SK-N-SH treated with all-trans-retinoic acid at 6 μM for 48 hours (cell line): Measurements from ENCODE around the gene GET4.

Source experiments
- ATAC-seq: fragments of 200-7000 bp; cut with Tn5 transposase; 3 replicates; pipeline ENCODE4 v1.9.1; 2020; ENCODE audit warnings: mild to moderate bottlenecking, moderate library complexity
- ARNTL ChIP-seq: fragments of 450-650 bp; formaldehyde crosslinking; IDR thresholded peaks from 2 replicates; pipeline ENCODE4 v1.5.0; 2020; ENCODE audit warnings: low read depth, mild to moderate bottlenecking, moderate library complexity, borderline replicate concordance
- BACH2 ChIP-seq: fragments of 250-450 bp; sonication (Bioruptor Pico); IDR thresholded peaks from 2 replicates; pipeline ENCODE4 v1.9.0; 2021; ENCODE audit warnings: mild to moderate bottlenecking, borderline replicate concordance
- CREB5 ChIP-seq: fragments of 250-450 bp; sonication (Bioruptor Pico); IDR thresholded peaks from 2 replicates; pipeline ENCODE4 v1.5.1; 2020; ENCODE audit warnings: low read depth, mild to moderate bottlenecking, moderate library complexity
- CSDC2 ChIP-seq: fragments of 250-450 bp; sonication (Bioruptor Pico); IDR thresholded peaks from 2 replicates; pipeline ENCODE4 v1.5.0; 2020; ENCODE audit warnings: mild to moderate bottlenecking, moderate library complexity
- ESRRG ChIP-seq: fragments of 250-450 bp; sonication (Bioruptor Pico); IDR thresholded peaks from 2 replicates; pipeline ENCODE4 v1.6.1; 2021; ENCODE audit warnings: mild to moderate bottlenecking
- GLIS3 ChIP-seq: fragments of 250-450 bp; sonication (Bioruptor Pico); IDR thresholded peaks from 2 replicates; pipeline ENCODE4 v1.5.0; 2020; ENCODE audit warnings: mild to moderate bottlenecking, moderate library complexity
- ISL1 ChIP-seq: fragments of 250-450 bp; sonication (Bioruptor Pico); IDR thresholded peaks from 2 replicates; pipeline ENCODE4 v2.1.2; 2022; ENCODE audit warnings: mild to moderate bottlenecking, moderate library complexity
- OSR1 ChIP-seq: fragments of 250-450 bp; sonication (Bioruptor Pico); IDR thresholded peaks from 2 replicates; pipeline ENCODE4 v1.8.0; 2022; ENCODE audit warnings: moderate library complexity, mild to moderate bottlenecking, inconsistent platforms
- POU6F1 ChIP-seq: fragments of 250-450 bp; sonication (Bioruptor Pico); IDR thresholded peaks from 2 replicates; pipeline ENCODE4 v1.8.0; 2021; ENCODE audit warnings: low read depth, mild to moderate bottlenecking, moderate library complexity, borderline replicate concordance
- PPARA ChIP-seq: fragments of 250-450 bp; sonication (Bioruptor Pico); IDR thresholded peaks from 2 replicates; pipeline ENCODE4 v1.5.0; 2020; ENCODE audit warnings: mild to moderate bottlenecking, borderline replicate concordance
- RARB ChIP-seq: fragments of 250-450 bp; sonication (Bioruptor Pico); IDR thresholded peaks from 2 replicates; pipeline ENCODE4 v1.8.0; 2021; ENCODE audit warnings: mild to moderate bottlenecking, moderate library complexity
- TCF4 ChIP-seq: fragments of 250-450 bp; sonication (Bioruptor Pico); IDR thresholded peaks from 2 replicates; pipeline ENCODE4 v1.8.0; 2021; ENCODE audit warnings: mild to moderate bottlenecking, moderate library complexity, borderline replicate concordance
- TOX ChIP-seq: fragments of 250-450 bp; sonication (Bioruptor Pico); IDR thresholded peaks from 2 replicates; pipeline ENCODE4 v1.8.0; 2021; ENCODE audit warnings: mild to moderate bottlenecking, moderate library complexity, borderline replicate concordance
- ZC3H10 ChIP-seq: fragments of 250-450 bp; sonication (Bioruptor Pico); IDR thresholded peaks from 2 replicates; pipeline ENCODE4 v1.5.1; 2021; ENCODE audit warnings: mild to moderate bottlenecking, moderate library complexity
- ZFP3 ChIP-seq: fragments of 250-450 bp; sonication (Bioruptor Pico); IDR thresholded peaks from 2 replicates; pipeline ENCODE4 v1.5.0; 2020; ENCODE audit warnings: mild to moderate bottlenecking, moderate library complexity
- ZNF565 ChIP-seq: fragments of 450-650 bp; formaldehyde crosslinking; conservative IDR thresholded peaks from 2 replicates; pipeline ENCODE4 v1.5.0; 2020; ENCODE audit warnings: low read depth, mild to moderate bottlenecking, moderate library complexity
- ZNF70 ChIP-seq: fragments of 450-650 bp; formaldehyde crosslinking; IDR thresholded peaks from 2 replicates; pipeline ENCODE4 v1.5.0; 2020; ENCODE audit warnings: mild to moderate bottlenecking, moderate library complexity
- ZNF8 ChIP-seq: fragments of 450-650 bp; formaldehyde crosslinking; IDR thresholded peaks from 2 replicates; pipeline ENCODE4 v1.5.0; 2020; ENCODE audit warnings: mild to moderate bottlenecking, moderate library complexity
- TF ChIP-seq, protein P1 (sequence below): fragments of 250-450 bp; sonication (Bioruptor Pico); IDR thresholded peaks from 2 replicates; pipeline ENCODE4 v1.5.1; 2021; ENCODE audit warnings: mild to moderate bottlenecking, moderate library complexity
- TF ChIP-seq, protein P2 (sequence below): fragments of 250-450 bp; sonication (Bioruptor Pico); IDR thresholded peaks from 2 replicates; pipeline ENCODE4 v1.8.0; 2020; ENCODE audit warnings: mild to moderate bottlenecking, moderate library complexity, borderline replicate concordance
- TF ChIP-seq, protein P3 (sequence below): fragments of 250-450 bp; sonication (Bioruptor Pico); IDR thresholded peaks from 2 replicates; pipeline ENCODE4 v1.5.0; 2020; ENCODE audit warnings: mild to moderate bottlenecking, moderate library complexity

GET4 gene

GRCh38 chr7:920351-921070 is 44.2 kb downstream of the GET4 start:
- no peak for ATAC-seq
- TF ChIP-seq, protein P1, sequence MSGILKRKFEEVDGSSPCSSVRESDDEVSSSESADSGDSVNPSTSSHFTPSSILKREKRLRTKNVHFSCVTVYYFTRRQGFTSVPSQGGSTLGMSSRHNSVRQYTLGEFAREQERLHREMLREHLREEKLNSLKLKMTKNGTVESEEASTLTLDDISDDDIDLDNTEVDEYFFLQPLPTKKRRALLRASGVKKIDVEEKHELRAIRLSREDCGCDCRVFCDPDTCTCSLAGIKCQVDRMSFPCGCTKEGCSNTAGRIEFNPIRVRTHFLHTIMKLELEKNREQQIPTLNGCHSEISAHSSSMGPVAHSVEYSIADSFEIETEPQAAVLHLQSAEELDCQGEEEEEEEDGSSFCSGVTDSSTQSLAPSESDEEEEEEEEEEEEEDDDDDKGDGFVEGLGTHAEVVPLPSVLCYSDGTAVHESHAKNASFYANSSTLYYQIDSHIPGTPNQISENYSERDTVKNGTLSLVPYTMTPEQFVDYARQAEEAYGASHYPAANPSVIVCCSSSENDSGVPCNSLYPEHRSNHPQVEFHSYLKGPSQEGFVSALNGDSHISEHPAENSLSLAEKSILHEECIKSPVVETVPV (CRISPR knock-in tag) = no peak
- TF ChIP-seq TOX (CRISPR knock-in tag) (no peak), ZFP3 (CRISPR knock-in tag) (no peak), ISL1 (CRISPR knock-in tag) (no peak), RARB (CRISPR knock-in tag) (no peak), ZC3H10 (CRISPR knock-in tag) (no peak), ZNF8 (CRISPR knock-in tag) (no peak), ARNTL (no peak), BACH2 (CRISPR knock-in tag) (no peak), CREB5 (CRISPR knock-in tag) (no peak), PPARA (no peak), CSDC2 (CRISPR knock-in tag) (no peak), GLIS3 (CRISPR knock-in tag) (no peak), ESRRG (CRISPR knock-in tag) (no peak), ZNF565 (CRISPR knock-in tag) (no peak), TCF4 (CRISPR knock-in tag) (no peak), OSR1 (no peak)
- TF ChIP-seq, protein P2, sequence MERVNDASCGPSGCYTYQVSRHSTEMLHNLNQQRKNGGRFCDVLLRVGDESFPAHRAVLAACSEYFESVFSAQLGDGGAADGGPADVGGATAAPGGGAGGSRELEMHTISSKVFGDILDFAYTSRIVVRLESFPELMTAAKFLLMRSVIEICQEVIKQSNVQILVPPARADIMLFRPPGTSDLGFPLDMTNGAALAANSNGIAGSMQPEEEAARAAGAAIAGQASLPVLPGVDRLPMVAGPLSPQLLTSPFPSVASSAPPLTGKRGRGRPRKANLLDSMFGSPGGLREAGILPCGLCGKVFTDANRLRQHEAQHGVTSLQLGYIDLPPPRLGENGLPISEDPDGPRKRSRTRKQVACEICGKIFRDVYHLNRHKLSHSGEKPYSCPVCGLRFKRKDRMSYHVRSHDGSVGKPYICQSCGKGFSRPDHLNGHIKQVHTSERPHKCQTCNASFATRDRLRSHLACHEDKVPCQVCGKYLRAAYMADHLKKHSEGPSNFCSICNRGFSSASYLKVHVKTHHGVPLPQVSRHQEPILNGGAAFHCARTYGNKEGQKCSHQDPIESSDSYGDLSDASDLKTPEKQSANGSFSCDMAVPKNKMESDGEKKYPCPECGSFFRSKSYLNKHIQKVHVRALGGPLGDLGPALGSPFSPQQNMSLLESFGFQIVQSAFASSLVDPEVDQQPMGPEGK (CRISPR knock-in tag) = no peak
- TF ChIP-seq, protein P3, sequence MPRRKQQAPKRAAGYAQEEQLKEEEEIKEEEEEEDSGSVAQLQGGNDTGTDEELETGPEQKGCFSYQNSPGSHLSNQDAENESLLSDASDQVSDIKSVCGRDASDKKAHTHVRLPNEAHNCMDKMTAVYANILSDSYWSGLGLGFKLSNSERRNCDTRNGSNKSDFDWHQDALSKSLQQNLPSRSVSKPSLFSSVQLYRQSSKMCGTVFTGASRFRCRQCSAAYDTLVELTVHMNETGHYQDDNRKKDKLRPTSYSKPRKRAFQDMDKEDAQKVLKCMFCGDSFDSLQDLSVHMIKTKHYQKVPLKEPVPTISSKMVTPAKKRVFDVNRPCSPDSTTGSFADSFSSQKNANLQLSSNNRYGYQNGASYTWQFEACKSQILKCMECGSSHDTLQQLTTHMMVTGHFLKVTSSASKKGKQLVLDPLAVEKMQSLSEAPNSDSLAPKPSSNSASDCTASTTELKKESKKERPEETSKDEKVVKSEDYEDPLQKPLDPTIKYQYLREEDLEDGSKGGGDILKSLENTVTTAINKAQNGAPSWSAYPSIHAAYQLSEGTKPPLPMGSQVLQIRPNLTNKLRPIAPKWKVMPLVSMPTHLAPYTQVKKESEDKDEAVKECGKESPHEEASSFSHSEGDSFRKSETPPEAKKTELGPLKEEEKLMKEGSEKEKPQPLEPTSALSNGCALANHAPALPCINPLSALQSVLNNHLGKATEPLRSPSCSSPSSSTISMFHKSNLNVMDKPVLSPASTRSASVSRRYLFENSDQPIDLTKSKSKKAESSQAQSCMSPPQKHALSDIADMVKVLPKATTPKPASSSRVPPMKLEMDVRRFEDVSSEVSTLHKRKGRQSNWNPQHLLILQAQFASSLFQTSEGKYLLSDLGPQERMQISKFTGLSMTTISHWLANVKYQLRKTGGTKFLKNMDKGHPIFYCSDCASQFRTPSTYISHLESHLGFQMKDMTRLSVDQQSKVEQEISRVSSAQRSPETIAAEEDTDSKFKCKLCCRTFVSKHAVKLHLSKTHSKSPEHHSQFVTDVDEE = no peak

- TF ChIP-seq RARB (CRISPR knock-in tag) (no peak), GLIS3 (CRISPR knock-in tag) (no peak), CSDC2 (CRISPR knock-in tag) (no peak), ZNF70 (CRISPR knock-in tag) (no peak), ZNF8 (CRISPR knock-in tag) (no peak), POU6F1 (CRISPR knock-in tag) (no peak), ESRRG (CRISPR knock-in tag) (no peak), ZFP3 (CRISPR knock-in tag) (no peak), ZNF565 (CRISPR knock-in tag) (no peak), ARNTL (no peak)
- TF ChIP-seq, protein P3 = no peak
- TF ChIP-seq, protein P2 (CRISPR knock-in tag) = no peak
These were observed 44.7 kb downstream of the GET4 start for GRCh38 chr7:921071-921461.

More at GRCh38 chr7:921071-921461, 44.7 kb downstream of the GET4 start:
- ATAC-seq = no peak
